Forelimb muscle (tissue), 1 donor: Measurements from ENCODE around the gene USP15. TPM values are rescaled to one million over a fixed set of nuclear protein-coding genes. Genes with fewer than 3 reads are reported as not detected.

Experiments used
- DNase-seq: peaks from one replicate; pipeline ENCODE4 v3.0.0-alpha.2; 2013; ENCODE audit warnings: low read depth
- polyA plus RNA-seq: library from polyadenylated mRNA; unstranded; fragments of 120-200 nt; gene quantifications from one replicate; pipeline ENCODE4 v1.2.1, GENCODE V29; 2013; ENCODE audit not compliant: insufficient read length

The USP15 gene
- polyA plus RNA-seq, 1 donor = 39.1 TPM

GRCh38 chr12:62370189-62370588, 110.0 kb downstream of the USP15 start:
- no peak for DNase-seq

- no peak for DNase-seq
Measured at GRCh38 chr12:62371661-62372060, 111.5 kb downstream of the USP15 start.

GRCh38 chr12:62372134-62372533, 111.9 kb downstream of the USP15 start:
- DNase-seq = no peak

DNA sequence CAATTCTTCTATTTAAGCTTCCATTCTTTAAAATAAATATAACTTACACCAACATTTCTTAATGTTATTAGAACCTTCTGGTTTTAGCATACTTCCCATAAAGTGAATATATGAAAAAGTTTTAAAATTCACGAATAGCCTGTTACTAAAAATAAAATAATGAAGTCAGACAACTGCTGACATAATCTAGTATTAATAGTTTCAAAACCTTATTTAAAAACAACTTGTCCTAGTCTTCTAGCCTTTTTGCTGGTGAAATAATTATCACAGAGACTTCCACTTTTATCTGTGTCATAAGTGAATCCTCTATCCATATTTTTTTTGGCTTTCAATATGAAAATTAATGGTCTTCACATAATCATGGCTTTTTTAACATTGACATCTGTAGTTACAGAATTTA, 112.6 kb downstream of the USP15 start:
- no peak for DNase-seq

- DNase-seq = no peak
Measured at GRCh38 chr12:62375603-62376002, 115.4 kb downstream of the USP15 start.

DNA sequence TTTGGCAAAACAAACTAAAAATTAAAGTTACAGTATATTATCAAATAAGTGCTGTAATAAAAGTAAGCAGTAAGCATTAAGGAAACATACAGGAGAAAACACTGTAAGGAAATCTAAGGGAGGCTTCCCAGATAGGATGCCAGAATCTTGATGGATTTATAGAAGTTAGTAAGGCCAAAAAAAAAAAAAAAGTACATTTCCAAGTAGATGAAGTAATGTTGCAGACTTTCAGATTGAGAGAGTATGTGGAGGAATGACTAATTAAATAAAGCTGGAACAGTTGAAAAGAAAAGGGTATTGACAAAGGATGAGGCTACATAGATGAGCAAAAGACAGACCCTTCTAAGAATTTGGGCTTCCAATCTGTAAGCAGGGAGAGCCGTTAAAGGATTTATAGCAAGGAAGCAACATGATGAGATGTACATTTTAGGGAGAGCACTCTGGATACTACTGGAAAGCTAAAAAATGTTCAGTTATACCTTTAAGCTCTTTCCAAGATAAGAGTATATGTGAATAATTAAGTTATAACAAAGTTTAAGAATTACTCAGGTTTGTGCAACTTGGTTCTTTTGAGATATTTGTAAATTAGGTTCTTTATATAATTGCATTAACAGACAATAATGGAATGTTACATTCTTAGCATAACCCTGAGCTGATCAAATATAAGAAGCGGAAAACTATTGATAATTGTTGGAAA, 119.0 kb downstream of the USP15 start:
- peak; percentile 20 for DNase-seq

GRCh38 chr12:62379723-62380045, 119.5 kb downstream of the USP15 start:
- no peak for DNase-seq

DNA sequence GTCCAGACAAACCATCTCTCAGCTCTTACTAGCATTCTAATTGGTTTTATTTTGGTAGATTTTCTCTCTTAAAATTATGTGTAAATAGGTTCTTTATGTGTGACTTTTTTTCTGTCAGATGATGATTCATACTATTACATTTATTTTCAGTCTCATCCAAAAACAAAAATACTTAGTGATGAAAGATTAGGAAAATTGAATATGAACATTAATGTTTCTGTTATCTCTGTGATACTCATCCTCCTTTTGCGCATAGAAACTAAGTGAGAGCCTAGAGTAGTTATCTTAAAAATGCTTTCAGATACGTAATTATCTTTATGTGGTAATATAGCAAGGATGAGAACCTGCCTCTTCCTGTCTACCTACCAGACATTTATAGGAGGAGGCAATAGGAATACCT, 122.3 kb downstream of the USP15 start:
- DNase-seq = no peak

DNA sequence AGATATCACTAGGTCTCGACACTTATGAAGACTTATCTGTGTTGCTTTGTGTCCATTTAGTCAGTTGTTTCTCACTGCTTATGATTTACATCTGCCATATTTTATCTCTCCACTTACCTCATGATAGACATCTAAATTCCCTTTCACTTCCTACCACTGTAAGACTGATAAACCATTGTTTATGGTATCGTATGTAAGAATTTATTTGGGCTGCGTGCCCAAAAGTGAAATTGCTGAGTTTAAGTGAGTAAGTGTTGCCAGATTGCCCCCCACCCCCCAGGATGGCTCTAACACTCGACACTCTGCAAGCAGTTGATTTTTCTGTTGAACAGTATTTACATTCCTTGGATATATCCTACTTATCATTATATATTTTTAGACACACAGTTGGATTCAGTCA, 136.5 kb downstream of the USP15 start:
- no peak for DNase-seq

- DNase-seq = no peak
Measured at GRCh38 chr12:62400135-62400534, 139.9 kb downstream of the USP15 start.

DNA sequence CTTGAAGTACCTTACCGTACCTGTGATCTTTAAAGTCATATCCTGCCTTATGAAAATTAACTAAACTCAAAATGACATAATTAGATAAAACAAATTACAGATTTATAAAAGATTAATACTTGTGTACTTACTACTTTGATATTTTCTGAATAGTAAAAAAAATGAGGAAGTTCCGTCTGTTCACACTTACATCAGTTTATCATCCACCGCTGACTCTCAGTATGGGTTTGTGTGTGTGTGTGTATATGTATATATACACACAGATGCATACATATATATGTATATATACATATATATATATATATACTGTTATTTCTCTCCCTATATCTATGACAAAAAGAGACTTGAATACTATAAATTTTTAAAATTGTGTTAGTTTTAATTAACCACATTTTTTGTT, 141.4 kb downstream of the USP15 start:
- DNase-seq = no peak

GRCh38 chr12:62403031-62403430, 142.8 kb downstream of the USP15 start:
- DNase-seq = no peak

DNA sequence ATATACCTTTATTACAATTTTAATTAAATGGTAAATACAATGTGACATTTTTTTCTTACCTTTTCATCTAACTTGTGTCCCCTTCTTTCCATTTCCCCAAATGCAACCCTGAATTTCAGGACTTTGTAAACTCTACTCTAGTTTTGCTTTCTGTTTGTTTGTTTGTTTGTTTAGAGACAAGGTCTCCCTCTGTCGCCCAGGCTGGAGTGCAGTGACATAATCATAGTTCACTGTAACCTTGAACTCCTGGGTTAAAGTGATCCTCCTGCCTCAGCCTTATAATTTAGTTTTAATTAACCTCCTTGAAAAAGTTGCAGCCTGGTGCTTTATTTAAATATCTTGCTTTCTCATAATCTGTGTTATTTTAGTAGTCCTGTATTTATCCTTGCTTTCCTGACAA, 147.4 kb downstream of the USP15 start:
- no peak for DNase-seq

DNA sequence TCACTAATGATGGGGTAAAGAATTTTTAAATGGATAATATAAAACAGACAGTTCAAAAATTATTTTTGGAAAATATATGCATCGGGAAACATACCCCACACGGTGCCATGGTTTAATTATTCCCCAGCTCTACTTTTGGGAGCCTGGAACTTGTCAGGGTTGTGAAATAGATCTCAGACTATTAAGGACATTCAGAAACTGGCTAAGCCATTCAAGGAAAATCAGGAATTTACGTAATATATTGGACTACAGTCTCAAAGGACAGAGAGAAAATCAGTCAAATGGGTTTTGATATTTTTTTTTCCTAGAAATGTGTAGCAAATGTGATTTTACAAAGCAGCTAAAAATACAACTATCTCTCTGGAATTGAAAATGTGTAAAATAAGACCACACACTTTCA, 148.9 kb downstream of the USP15 start:
- DNase-seq = no peak

- no peak for DNase-seq
Measured at GRCh38 chr12:62414180-62414579, 154.0 kb downstream of the USP15 start.

DNA sequence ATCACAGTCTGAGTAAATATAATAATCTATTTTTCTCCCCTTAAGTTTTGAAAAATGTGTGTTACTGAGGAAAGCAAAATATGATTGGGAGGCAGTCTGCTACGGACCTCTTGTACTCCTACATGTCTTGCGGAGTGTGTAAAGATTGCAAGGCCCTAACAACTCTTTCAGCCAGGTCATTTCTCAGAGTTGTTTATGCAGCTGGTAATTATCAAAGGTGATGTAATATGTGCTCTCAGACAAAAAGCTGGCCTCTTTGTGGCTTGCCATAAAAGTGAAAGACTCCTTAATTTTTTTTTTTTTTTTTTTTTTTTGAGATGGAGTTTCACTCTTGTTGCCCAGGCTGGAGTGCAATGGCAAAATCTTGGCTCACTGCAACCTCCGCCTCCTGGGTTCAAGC, 165.9 kb downstream of the USP15 start:
- DNase-seq = no peak

DNA sequence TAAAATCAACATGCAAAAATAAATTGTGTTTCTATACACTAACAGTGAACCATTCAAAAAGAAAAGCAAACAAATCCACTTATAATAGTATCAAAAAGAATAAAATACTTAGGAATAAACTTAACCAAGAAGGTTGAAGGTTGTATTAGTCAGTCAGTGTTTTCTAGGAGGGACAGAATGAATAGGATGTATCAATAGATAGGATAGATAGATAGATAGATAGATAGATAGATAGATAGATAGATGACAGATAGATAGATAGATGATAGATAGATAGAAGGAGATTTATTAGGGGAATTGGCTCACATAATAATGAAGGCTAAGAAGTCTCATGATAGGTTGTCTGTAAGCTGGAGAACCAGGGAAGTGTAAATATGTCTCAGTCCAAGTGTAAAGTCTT, 169.3 kb downstream of the USP15 start:
- DNase-seq = no peak

DNA sequence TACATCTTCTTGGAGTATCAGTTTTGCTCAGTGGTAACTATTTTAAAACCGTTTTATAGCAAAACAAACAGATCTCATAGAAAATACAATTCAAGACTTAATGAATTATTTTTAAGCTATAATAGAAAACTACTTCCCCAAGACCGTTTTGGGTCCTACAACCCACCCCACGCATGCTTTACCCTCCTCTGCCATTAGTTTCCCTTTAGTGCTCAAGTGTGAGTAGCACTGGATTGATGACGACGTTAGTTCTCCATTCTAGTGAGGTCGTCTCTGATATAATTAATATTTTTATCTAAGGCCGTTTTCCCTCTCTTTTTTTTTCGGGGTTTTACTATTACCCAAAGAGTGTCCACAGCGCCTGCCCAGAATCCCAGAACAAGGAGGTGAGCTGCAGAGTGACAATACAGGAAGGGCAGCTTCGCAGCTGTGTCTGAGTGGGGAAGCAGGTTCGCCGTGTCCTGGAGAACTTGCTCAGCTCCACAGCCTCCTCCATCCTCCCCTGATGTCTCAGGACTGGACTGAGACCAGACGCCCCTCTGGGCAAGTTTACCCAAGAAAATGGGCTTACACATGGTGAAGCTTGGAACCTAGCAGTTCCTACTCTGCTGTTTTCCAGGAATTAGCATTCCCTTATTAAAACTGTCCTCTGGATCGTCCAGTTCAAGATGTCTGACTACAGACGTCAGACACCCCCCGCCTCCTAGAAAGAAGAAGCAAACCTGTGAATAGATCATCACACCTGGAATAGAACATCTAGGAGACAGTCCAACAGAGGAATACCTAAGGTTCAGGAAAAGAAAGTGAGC, 174.5 kb downstream of the USP15 start:
- no peak for DNase-seq

GRCh38 chr12:62435303-62436163, 175.3 kb downstream of the USP15 start:
- no peak for DNase-seq

- DNase-seq = no peak
Measured at GRCh38 chr12:62436164-62436503, 175.9 kb downstream of the USP15 start.

GRCh38 chr12:62438098-62438692, 178.0 kb downstream of the USP15 start:
- DNase-seq = no peak

- no peak for DNase-seq
Measured at GRCh38 chr12:62446754-62447452, 186.7 kb downstream of the USP15 start.
